Adrenal gland (tissue), 5 donors: ENCODE data around the gene ERC1.

Source experiments
- POLR2A ChIP-seq, 2 donors: fragments of 450-650 bp; IDR thresholded peaks; one replicate each; pipeline ENCODE4 v1.6.1; 2017; ENCODE audit warnings: antibody characterized with exemption in 2 of 2, mild to moderate bottlenecking in 2 of 2, moderate library complexity in 1 of 2
- TF ChIP-seq, protein P1 (sequence below), 6 experiments: fragments of 450-650 bp in 4 of 6; fragments of 200-600 bp in 2 of 6; sonication (generic) in 1 of 6; IDR thresholded peaks; 1 replicate in 5 of 6; 2 replicates in 1 of 6; pipeline versions ENCODE4 v1.5.1 to v1.8.0; 2016 to 2021; ENCODE audit warnings: antibody characterized with exemption in 6 of 6, mild to moderate bottlenecking in 2 of 6, moderate library complexity in 1 of 6
- donor health status: DM: no; HTN: no; CAD: no.

DNA sequence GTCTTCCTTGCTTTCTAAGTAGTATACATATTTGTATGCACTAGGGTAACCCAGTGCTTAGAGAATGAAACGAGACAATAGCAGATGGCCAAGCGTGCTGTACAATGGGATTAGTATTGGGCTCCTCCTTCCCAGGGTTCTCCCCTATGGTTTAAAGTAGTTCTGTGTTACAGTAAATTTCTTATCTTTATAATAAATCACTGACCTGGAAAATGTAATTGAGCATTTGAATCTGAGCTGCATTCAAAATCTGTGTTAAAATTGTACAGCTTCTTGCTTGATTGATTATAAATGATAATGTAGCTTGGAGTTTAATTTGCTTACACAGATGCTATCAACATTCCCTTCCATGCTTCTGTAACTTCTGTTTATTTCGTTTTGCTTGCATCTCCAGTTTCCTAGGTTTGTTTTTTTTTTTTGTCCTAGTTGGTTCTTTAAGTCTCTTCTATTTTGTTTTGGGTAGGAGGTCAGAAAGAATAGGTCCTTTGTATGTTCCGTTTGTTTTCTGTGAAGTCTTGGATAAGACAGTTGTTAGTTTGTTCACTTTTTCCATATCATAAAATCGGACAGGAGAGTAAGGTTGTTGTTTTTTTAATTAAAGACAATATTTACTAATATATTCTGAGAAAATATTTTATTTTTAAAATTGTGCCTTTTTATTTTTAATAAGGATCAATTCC is 171.2 kb downstream of the ERC1 start:
- TF ChIP-seq, protein P1, sequence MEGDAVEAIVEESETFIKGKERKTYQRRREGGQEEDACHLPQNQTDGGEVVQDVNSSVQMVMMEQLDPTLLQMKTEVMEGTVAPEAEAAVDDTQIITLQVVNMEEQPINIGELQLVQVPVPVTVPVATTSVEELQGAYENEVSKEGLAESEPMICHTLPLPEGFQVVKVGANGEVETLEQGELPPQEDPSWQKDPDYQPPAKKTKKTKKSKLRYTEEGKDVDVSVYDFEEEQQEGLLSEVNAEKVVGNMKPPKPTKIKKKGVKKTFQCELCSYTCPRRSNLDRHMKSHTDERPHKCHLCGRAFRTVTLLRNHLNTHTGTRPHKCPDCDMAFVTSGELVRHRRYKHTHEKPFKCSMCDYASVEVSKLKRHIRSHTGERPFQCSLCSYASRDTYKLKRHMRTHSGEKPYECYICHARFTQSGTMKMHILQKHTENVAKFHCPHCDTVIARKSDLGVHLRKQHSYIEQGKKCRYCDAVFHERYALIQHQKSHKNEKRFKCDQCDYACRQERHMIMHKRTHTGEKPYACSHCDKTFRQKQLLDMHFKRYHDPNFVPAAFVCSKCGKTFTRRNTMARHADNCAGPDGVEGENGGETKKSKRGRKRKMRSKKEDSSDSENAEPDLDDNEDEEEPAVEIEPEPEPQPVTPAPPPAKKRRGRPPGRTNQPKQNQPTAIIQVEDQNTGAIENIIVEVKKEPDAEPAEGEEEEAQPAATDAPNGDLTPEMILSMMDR (IDR thresholded peaks at IDR 0.05): no peak
- no peak for TF ChIP-seq POLR2A (IDR thresholded peaks at IDR 0.05)
